Loucy (cell line): ENCODE data around the gene MEGF10.

Source experiments
- H2AFZ ChIP-seq: fragments of 200-600 bp; sonication (generic); 2 replicates; pipeline ENCODE4 v1.6.0; 2016; ENCODE audit warnings: antibody characterized with exemption, mild to moderate bottlenecking, low read length, moderate library complexity
- H3F3A ChIP-seq: fragments of 200-600 bp; 2 replicates; pipeline ENCODE4 v1.6.0; 2016; ENCODE audit warnings: antibody characterized with exemption, low read depth, mild to moderate bottlenecking
- H3K27me3 ChIP-seq: fragments of 200-600 bp; sonication (generic); 2 replicates; pipeline ENCODE4 v1.6.1; 2014; ENCODE audit warnings: low read length, mild to moderate bottlenecking; ENCODE audit not compliant: insufficient read depth, poor library complexity, severe bottlenecking
- H3K36me3 ChIP-seq: fragments of 200-600 bp; sonication (generic); 2 replicates; pipeline ENCODE4 v1.6.1; 2016; ENCODE audit warnings: low read length; ENCODE audit not compliant: insufficient read depth
- H3K4me1 ChIP-seq: fragments of 200-600 bp; sonication (generic); 2 replicates; pipeline ENCODE4 v1.5.1; 2014; ENCODE audit warnings: low read length, mild to moderate bottlenecking; ENCODE audit not compliant: insufficient read depth, poor library complexity, severe bottlenecking
- H3K4me2 ChIP-seq: fragments of 200-600 bp; sonication (generic); 2 replicates; pipeline ENCODE4 v1.6.0; 2014; ENCODE audit warnings: antibody characterized with exemption, low read length, low read depth, mild to moderate bottlenecking; ENCODE audit not compliant: poor library complexity, severe bottlenecking
- H3K4me3 ChIP-seq: fragments of 200-600 bp; sonication (generic); 2 replicates; pipeline ENCODE4 v1.5.1; 2014; ENCODE audit warnings: low read length, mild to moderate bottlenecking, mixed read lengths; ENCODE audit not compliant: poor library complexity, severe bottlenecking
- H3K79me2 ChIP-seq: fragments of 200-600 bp; sonication (generic); 2 replicates; pipeline ENCODE4 v1.6.1; 2014; ENCODE audit warnings: low read length; ENCODE audit not compliant: insufficient read depth
- H3K9ac ChIP-seq: fragments of 200-600 bp; sonication (generic); 2 replicates; pipeline ENCODE4 v1.6.0; 2014; ENCODE audit warnings: mild to moderate bottlenecking, low read depth, low read length, moderate library complexity; ENCODE audit not compliant: poor library complexity, severe bottlenecking
- H3K9me2 ChIP-seq: fragments of 200-600 bp; sonication (generic); replicated peaks from 2 replicates; pipeline ENCODE4 v1.6.1; 2016; ENCODE audit warnings: low read depth, low read length, mixed read lengths
- H3K9me3 ChIP-seq: fragments of 200-600 bp; sonication (generic); 2 replicates; pipeline ENCODE4 v1.6.1; 2014; ENCODE audit warnings: mild to moderate bottlenecking, antibody characterized with exemption, low read length, low read depth; ENCODE audit not compliant: insufficient read depth
- H4K20me1 ChIP-seq: fragments of 200-600 bp; sonication (generic); 2 replicates; pipeline ENCODE4 v1.6.0; 2014; ENCODE audit warnings: antibody characterized with exemption, low read length, mild to moderate bottlenecking; ENCODE audit not compliant: insufficient read depth, poor library complexity, severe bottlenecking
- EZH2phosphoT487 ChIP-seq: fragments of 200-600 bp; IDR thresholded peaks from 2 replicates; pipeline ENCODE4 v1.6.1; 2018; ENCODE audit warnings: antibody characterized with exemption, mild to moderate bottlenecking, moderate library complexity, borderline replicate concordance
- TF ChIP-seq, protein P1 (sequence below): fragments of 200-600 bp; sonication (generic); conservative IDR thresholded peaks from 2 replicates; pipeline ENCODE4 v1.5.1; 2014; ENCODE audit warnings: mild to moderate bottlenecking, antibody characterized with exemption, low read length

MEGF10 gene

DNA sequence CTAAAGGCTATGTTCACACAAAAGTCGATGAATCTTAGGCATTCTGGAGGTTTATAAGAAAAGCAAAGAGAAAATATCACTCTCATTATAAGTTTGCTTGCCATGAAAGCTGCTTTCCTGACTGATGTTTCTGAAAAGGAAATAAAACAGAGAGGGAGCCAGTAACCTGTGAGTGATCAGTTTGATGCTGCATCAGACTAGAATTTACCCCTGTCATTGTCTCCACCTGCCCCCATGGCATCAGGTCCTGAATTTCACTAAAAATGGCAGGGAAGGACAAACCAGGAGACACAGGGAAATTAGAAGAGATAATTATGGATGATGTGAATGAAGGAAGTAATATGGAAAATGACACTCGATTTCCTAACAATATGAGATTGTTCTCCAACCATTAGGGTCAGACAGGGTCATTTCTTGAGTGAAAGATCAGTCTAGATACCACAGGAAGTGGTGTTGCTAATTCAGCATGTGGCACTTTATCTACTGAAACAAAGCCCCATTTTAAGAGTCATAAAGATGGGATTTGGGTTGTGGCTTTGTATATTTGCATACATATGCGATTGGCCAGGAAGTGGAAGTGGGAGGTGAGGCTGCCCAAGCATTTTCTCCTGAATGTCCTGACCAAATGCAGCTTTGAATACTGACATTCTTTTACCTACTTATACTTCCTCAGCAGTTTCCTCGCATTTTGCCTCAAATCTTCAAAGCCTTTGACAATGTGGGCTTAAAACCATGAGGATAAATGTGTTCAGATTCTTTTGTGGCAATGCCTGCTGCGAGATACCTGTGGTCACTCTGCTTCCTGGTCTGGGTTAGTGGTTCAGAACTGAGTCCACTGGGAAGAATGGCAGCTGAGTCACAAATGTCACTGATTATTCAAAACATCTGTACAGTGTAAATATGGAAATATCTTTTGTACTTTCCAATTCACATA is 29.7 kb downstream of the MEGF10 start:
- H3K4me1 ChIP-seq, result peaks cover 35% of the 10 kb centered on the region

DNA sequence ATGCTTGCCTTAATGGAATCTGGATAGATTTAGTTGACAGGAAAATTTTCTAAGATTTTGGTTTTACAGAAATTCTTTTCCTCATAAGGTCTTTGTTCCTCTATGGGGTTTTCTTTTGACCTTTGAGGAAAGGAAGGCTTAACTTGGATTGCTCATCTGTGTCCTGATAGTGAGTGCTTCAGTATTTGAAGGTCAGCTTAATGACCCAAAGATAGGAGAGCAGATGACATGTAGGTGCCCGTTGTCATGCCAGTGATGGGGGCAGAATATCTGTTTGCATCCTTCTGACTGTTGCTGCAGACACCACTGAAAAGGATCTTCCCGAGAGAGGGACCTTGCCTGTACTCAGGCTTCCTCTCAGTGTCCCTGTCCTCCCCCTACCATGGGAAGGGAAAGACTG is 30.9 kb downstream of the MEGF10 start:
- Histone ChIP-seq H3K79me2 (no peaks in the 10 kb centered on the region), H2AFZ (no peak overlapping the region), H3K4me1 (peaks cover 28% of the 10 kb centered on the region), H3K27me3 (no peaks in the 10 kb centered on the region), H3K9me2 (no peaks in the 10 kb centered on the region), H3K9ac (no peak overlapping the region), H3F3A (0 out of 2 replicates have a peak, but pooled peaks cover 3% of the 10 kb centered on the region), H4K20me1 (no peaks in the 10 kb centered on the region), H3K4me3 (no peak overlapping the region), H3K4me2 (peak overlapping the region; percentile 77), H3K36me3 (no peaks in the 10 kb centered on the region), H3K9me3 (no peaks in the 10 kb centered on the region)
- TF ChIP-seq EZH2phosphoT487, result no peak
- TF ChIP-seq, protein P1, sequence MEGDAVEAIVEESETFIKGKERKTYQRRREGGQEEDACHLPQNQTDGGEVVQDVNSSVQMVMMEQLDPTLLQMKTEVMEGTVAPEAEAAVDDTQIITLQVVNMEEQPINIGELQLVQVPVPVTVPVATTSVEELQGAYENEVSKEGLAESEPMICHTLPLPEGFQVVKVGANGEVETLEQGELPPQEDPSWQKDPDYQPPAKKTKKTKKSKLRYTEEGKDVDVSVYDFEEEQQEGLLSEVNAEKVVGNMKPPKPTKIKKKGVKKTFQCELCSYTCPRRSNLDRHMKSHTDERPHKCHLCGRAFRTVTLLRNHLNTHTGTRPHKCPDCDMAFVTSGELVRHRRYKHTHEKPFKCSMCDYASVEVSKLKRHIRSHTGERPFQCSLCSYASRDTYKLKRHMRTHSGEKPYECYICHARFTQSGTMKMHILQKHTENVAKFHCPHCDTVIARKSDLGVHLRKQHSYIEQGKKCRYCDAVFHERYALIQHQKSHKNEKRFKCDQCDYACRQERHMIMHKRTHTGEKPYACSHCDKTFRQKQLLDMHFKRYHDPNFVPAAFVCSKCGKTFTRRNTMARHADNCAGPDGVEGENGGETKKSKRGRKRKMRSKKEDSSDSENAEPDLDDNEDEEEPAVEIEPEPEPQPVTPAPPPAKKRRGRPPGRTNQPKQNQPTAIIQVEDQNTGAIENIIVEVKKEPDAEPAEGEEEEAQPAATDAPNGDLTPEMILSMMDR, result no peak

More for the DNA sequence above, 29.7 kb downstream of the MEGF10 start:
- Histone ChIP-seq H3K4me2 (peak overlapping the region; percentile 77), H2AFZ (no peak overlapping the region), H3K9me2 (no peaks in the 10 kb centered on the region), H3K9me3 (no peaks in the 10 kb centered on the region), H3F3A (0 out of 2 replicates have a peak, but pooled peaks cover 3% of the 10 kb centered on the region), H3K9ac (no peak overlapping the region), H3K4me3 (peak overlapping the region; percentile 58), H3K36me3 (no peaks in the 10 kb centered on the region), H4K20me1 (no peaks in the 10 kb centered on the region), H3K79me2 (no peaks in the 10 kb centered on the region), H3K27me3 (no peaks in the 10 kb centered on the region)
- no peak for TF ChIP-seq EZH2phosphoT487
- TF ChIP-seq, protein P1, result no peak

DNA sequence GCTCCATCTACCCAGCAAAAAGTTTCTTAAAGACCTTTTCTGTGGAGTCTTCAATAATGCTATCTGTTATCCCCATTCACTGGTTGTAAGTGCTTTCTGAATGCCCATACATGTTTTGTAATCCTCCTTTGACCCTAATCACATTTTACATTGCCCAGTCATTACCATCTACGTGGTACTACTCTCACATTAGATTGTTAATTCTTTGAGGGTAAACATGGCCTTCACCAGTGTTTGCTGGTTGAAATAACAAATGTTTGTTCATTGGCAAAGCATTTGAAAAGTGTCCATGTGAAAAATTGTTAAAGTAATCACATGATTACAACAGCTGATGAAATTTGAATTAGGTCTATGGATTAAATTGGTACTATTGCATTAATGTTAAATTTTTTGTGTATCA is 31.8 kb downstream of the MEGF10 start:
- no peaks in the 10 kb centered on the region for H3K9me2 ChIP-seq
- peaks cover 26% of the 10 kb centered on the region for H3K4me1 ChIP-seq
- H3K4me3 ChIP-seq, result no peak overlapping the region
- H3K27me3 ChIP-seq, result no peaks in the 10 kb centered on the region
- TF ChIP-seq EZH2phosphoT487, result no peak
- TF ChIP-seq, protein P1, result no peak
- no peak overlapping the region for H2AFZ ChIP-seq
- 0 out of 2 replicates have a peak, but pooled peaks cover 3% of the 10 kb centered on the region for H3F3A ChIP-seq
- no peaks in the 10 kb centered on the region for H4K20me1 ChIP-seq
- no peak overlapping the region for H3K9ac ChIP-seq
- no peaks in the 10 kb centered on the region for H3K36me3 ChIP-seq
- no peaks in the 10 kb centered on the region for H3K9me3 ChIP-seq
- no peaks in the 10 kb centered on the region for H3K79me2 ChIP-seq
- H3K4me2 ChIP-seq, result no peak overlapping the region
